SHP77 treated with DMSO at 0.1 percent for 48 hours (cell line): ENCODE measurements around the gene IL4.
A peak's percentile ranks its signal among the peaks of the same experiment; 100 is the strongest.

ENCODE experiments used
- DNase-seq: peaks from one replicate; lab custom pipeline; 2025; lab: John Stamatoyannopoulos, UW

Gene IL4

DNA sequence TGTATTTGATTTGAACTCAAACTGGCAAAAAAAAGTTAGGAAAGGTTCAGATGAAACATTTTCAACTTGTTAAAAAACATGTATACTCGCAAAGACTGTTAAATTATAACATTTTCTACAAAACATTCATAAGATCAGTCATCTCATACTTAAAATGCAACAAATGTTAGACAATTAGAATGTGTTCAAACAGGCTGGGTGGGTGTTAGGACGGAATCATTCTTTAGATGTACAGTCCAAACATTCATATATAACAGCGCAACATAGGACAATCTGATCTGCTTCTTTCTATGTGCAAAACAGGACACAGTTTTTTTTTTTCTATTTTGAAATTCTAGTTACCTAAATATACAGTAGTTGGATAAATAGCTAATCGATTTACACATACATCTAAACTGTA lies 22.2 kb downstream of the IL4 start:
- no peak for DNase-seq

GRCh38 chr5:132704875-132705274 lies 31.1 kb downstream of the IL4 start:
- DNase-seq, result no peak

- DNase-seq, result no peak
Observed at GRCh38 chr5:132708645-132709044, 34.9 kb downstream of the IL4 start.

DNA sequence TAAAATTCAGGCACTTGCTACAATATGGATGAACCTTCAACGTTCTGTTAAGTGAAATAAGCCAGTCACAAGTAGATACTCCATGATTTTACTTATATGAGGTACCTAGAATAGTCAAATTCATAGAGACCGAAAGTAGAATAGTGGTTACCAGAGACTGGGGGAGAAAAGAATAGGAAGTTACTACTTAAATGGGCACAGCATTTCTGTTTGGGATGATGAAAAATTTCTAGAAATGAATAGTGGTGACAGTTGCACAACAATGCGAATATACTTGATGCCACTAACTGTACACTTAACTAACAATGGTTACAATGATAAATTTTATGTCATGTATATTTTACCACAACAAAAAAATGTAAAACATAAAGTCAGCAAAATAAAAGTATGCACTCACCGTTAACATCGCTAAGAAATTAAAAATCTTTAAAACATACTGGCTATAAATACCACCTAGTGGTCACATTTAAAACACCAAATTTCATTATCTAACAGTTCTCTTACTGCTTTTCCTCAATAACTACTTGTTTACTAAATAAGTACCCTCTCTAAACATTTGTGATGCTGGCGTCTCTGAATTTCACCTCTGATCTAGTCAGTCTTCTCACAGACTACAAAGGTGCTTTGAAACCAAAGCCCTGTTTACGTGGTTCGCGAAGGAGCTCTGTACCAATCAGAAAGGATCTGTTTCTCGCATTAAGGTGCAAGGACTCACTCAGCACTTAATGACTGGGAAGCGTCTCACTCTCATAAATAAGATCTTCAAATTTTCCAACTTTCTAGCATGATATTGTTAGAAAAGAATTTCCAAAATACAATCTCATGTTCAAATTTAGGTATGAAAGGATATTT lies 40.9 kb downstream of the IL4 start:
- peak; percentile 1 for DNase-seq

DNA sequence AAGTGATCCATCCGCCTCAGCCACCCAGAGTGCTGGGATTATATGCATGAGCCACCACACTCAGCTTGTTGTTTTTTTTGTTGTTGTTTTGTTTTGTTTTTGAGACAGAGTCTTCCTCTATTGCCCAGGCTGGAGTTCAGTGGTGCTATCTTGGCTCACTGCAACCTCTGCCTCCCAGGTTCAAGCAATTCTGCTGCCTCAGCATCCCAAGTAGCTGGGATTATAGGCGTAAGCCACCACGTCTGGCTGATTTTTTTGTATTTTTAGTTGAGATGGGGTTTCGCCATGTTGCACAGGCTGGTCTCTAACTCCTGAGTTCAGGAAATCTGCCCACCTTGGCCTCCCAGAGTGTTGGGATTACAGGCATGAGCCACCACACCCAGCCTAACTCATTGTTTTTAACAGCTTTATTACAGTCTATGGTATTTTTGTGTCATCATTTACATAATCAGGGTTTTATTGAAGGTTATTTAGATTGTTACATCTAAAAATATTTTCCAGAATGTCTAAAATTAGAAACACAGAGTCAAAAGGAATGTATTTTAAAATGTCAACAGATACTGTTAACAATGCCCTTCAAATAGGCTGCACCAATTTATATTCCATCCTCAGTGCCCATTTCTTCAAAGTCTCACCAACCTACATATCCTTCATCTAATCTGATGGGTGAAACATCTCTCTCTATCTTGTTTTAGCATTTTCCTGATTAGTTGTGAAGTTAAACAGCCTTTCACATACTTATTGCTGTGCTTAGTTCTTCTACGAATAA lies 44.9 kb downstream of the IL4 start:
- DNase-seq, result no peak

GRCh38 chr5:132725745-132726144 lies 52.0 kb downstream of the IL4 start:
- no peak for DNase-seq

- no peak for DNase-seq
Observed at GRCh38 chr5:132729896-132730295, 56.1 kb downstream of the IL4 start.
